K562 (cell line): ENCODE results near the gene ENG. TPM values are rescaled to one million over a fixed set of nuclear protein-coding genes. Genes with fewer than 3 reads are reported as not detected.

ENCODE experiments used
- DACH1 ChIP-seq: fragments of 450-650 bp; IDR thresholded peaks from 2 replicates; pipeline ENCODE4 v1.6.1; 2018; ENCODE audit not compliant: partially characterized antibody
- NFXL1 ChIP-seq: fragments of 450-650 bp; formaldehyde crosslinking; IDR thresholded peaks from 2 replicates; pipeline ENCODE4 v1.4.0; 2021; ENCODE audit warnings: mild to moderate bottlenecking
- POLR2G ChIP-seq: fragments of 200-400 bp; formaldehyde crosslinking; IDR thresholded peaks from 2 replicates; pipeline ENCODE4 v1.6.1; 2017; ENCODE audit warnings: low read depth, mild to moderate bottlenecking, antibody characterized with exemption, low read length, moderate library complexity
- SMARCB1 ChIP-seq: IDR thresholded peaks from 2 replicates; pipeline ENCODE4 v1.6.1; 2011; ENCODE audit warnings: improper control_type of control experiment, low read depth; ENCODE audit not compliant: insufficient read length
- TBP ChIP-seq: optimal IDR thresholded peaks from 2 replicates; pipeline ENCODE3; 2011; ENCODE audit warnings: low read depth, low read length, improper control_type of control experiment
- ZC3H4 ChIP-seq: sonication (generic); formaldehyde crosslinking; IDR thresholded peaks from 2 replicates; pipeline ENCODE4 v1.9.0; 2021; ENCODE audit warnings: missing genetic modification reagents, borderline replicate concordance
- ZFP30 ChIP-seq: fragments of 250-450 bp; sonication (Bioruptor Pico); IDR thresholded peaks from 2 replicates; pipeline ENCODE4 v1.8.0; 2022; ENCODE audit warnings: moderate library complexity, mild to moderate bottlenecking, inconsistent platforms, borderline replicate concordance
- ZNF124 ChIP-seq: sonication (generic); formaldehyde crosslinking; IDR thresholded peaks from 2 replicates; pipeline ENCODE4 v1.8.1; 2022; ENCODE audit warnings: missing genetic modification reagents
- ZNF76 ChIP-seq: fragments of 250-450 bp; sonication (Bioruptor Pico); IDR thresholded peaks from 2 replicates; pipeline ENCODE4 v1.4.0; 2020; ENCODE audit warnings: mild to moderate bottlenecking, moderate library complexity, borderline replicate concordance
- polyA plus RNA-seq, 8 experiments: library from polyadenylated mRNA; depleted of rRNA in 4 of 8; stranded (reverse) in 5 of 8; unstranded in 3 of 8; fragments of >200 nt; fragmentation: Nextera tagmentation in 2 of 8; fragmentation: Illumina TruSeq in 1 of 8; extraction: Ambion mirVana in 2 of 8; extraction: Trizol in 1 of 8; gene quantifications; 2 replicates each; pipeline versions ENCODE4 v1.2.1 to v1.2.3, GENCODE V29; 2011 to 2014; ENCODE audit warnings: inconsistent platforms in 1 of 8, missing spikeins in 1 of 8
- total RNA-seq, 7 experiments: library from RNA; depleted of rRNA in 6 of 7; stranded (reverse); fragments of >200 nt in 6 of 7; fragmentation: Illumina TruSeq in 2 of 7; extraction: Trizol in 2 of 7; gene quantifications; 2 replicates each; pipeline versions ENCODE4 v1.2.1 to v1.2.3, GENCODE V29; 2011 to 2021; ENCODE audit warnings: low replicate concordance in 1 of 7
- TF ChIP-seq, protein P1 (sequence below): fragments of 200-600 bp; sonication (generic); IDR thresholded peaks from one replicate; pipeline ENCODE4 v1.6.1; 2012; ENCODE audit warnings: mild to moderate bottlenecking, low read depth, low read length, inconsistent platforms
- TF ChIP-seq, protein P2 (sequence below), 2 experiments: IDR thresholded peaks; 2 replicates each; pipeline ENCODE4 v1.6.1; 2011; ENCODE audit warnings: borderline replicate concordance in 1 of 2, control low read depth in 1 of 2, low read depth in 1 of 2, low read length in 1 of 2, mild to moderate bottlenecking in 1 of 2, mixed read lengths in 1 of 2, moderate library complexity in 1 of 2; ENCODE audit not compliant: insufficient read depth in 1 of 2, insufficient read length in 1 of 2, poor library complexity in 1 of 2, severe bottlenecking in 1 of 2; ENCODE audit errors: extremely low read depth in 1 of 2
- TF ChIP-seq, protein P3 (sequence below): sonication (generic); formaldehyde crosslinking; IDR thresholded peaks from 2 replicates; pipeline ENCODE4 v1.8.1; 2023; ENCODE audit warnings: mild to moderate bottlenecking, missing genetic modification reagents

The ENG gene
- total and polyA plus RNA-seq, 9 of the 15 experiments (the other 6 are each of a cell fraction or from before 2014, with no cell fraction given), result 0.04 to 0.40 (median 0.14) TPM; not detected in 1

DNA sequence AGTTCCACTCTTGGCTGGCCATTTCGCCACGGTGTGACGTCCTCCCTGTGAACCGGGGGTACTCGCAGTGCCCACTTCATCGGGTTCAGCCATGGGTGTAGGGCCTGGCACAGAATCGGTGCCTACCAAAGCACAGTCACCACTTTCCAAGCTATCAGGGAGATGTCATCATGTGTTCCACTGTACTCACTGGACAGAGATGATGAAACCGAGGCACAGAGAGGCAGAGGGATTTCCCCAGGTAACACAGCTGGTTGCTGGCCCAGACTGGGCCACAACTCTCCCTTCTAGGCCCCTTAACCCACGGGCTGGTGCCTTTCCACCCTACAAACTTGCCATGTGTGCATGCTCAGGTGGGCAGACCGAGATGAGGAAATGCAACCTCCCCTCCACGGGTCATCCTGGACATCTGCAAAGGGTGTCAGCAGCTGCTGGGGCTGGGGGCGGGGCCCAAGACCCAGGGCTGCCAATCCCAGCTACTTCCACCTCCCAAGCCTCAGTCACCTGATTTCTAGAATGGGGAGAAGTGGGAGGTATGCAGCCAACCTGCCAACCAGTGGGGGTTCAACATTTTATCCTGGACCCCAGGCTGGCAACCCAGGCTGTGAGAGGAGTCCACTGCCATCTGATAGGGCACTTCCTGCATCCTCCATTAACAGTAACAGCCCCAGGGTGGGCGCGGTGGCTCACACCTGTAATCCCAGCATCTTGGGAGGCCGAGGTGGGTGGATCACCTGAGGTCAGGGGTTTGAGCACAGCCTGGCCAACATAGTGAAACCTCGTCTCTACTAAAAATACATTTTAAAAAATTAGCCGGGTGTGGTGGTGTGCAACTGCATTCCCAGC is 75.1 kb downstream of the ENG start (continued):
- TF ChIP-seq SMARCB1 (no peak), DACH1 (no peak), ZFP30 (CRISPR knock-in tag) (no peak), ZNF76 (CRISPR knock-in tag) (no peak), POLR2G (no peak), ZNF124 (no peak), TBP (no peak), ZC3H4 (no peak), NFXL1 (CRISPR knock-in tag) (no peak)
- TF ChIP-seq, protein P1, sequence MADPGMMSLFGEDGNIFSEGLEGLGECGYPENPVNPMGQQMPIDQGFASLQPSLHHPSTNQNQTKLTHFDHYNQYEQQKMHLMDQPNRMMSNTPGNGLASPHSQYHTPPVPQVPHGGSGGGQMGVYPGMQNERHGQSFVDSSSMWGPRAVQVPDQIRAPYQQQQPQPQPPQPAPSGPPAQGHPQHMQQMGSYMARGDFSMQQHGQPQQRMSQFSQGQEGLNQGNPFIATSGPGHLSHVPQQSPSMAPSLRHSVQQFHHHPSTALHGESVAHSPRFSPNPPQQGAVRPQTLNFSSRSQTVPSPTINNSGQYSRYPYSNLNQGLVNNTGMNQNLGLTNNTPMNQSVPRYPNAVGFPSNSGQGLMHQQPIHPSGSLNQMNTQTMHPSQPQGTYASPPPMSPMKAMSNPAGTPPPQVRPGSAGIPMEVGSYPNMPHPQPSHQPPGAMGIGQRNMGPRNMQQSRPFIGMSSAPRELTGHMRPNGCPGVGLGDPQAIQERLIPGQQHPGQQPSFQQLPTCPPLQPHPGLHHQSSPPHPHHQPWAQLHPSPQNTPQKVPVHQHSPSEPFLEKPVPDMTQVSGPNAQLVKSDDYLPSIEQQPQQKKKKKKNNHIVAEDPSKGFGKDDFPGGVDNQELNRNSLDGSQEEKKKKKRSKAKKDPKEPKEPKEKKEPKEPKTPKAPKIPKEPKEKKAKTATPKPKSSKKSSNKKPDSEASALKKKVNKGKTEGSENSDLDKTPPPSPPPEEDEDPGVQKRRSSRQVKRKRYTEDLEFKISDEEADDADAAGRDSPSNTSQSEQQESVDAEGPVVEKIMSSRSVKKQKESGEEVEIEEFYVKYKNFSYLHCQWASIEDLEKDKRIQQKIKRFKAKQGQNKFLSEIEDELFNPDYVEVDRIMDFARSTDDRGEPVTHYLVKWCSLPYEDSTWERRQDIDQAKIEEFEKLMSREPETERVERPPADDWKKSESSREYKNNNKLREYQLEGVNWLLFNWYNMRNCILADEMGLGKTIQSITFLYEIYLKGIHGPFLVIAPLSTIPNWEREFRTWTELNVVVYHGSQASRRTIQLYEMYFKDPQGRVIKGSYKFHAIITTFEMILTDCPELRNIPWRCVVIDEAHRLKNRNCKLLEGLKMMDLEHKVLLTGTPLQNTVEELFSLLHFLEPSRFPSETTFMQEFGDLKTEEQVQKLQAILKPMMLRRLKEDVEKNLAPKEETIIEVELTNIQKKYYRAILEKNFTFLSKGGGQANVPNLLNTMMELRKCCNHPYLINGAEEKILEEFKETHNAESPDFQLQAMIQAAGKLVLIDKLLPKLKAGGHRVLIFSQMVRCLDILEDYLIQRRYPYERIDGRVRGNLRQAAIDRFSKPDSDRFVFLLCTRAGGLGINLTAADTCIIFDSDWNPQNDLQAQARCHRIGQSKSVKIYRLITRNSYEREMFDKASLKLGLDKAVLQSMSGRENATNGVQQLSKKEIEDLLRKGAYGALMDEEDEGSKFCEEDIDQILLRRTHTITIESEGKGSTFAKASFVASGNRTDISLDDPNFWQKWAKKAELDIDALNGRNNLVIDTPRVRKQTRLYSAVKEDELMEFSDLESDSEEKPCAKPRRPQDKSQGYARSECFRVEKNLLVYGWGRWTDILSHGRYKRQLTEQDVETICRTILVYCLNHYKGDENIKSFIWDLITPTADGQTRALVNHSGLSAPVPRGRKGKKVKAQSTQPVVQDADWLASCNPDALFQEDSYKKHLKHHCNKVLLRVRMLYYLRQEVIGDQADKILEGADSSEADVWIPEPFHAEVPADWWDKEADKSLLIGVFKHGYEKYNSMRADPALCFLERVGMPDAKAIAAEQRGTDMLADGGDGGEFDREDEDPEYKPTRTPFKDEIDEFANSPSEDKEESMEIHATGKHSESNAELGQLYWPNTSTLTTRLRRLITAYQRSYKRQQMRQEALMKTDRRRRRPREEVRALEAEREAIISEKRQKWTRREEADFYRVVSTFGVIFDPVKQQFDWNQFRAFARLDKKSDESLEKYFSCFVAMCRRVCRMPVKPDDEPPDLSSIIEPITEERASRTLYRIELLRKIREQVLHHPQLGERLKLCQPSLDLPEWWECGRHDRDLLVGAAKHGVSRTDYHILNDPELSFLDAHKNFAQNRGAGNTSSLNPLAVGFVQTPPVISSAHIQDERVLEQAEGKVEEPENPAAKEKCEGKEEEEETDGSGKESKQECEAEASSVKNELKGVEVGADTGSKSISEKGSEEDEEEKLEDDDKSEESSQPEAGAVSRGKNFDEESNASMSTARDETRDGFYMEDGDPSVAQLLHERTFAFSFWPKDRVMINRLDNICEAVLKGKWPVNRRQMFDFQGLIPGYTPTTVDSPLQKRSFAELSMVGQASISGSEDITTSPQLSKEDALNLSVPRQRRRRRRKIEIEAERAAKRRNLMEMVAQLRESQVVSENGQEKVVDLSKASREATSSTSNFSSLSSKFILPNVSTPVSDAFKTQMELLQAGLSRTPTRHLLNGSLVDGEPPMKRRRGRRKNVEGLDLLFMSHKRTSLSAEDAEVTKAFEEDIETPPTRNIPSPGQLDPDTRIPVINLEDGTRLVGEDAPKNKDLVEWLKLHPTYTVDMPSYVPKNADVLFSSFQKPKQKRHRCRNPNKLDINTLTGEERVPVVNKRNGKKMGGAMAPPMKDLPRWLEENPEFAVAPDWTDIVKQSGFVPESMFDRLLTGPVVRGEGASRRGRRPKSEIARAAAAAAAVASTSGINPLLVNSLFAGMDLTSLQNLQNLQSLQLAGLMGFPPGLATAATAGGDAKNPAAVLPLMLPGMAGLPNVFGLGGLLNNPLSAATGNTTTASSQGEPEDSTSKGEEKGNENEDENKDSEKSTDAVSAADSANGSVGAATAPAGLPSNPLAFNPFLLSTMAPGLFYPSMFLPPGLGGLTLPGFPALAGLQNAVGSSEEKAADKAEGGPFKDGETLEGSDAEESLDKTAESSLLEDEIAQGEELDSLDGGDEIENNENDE, result no peak
- TF ChIP-seq, protein P2, sequence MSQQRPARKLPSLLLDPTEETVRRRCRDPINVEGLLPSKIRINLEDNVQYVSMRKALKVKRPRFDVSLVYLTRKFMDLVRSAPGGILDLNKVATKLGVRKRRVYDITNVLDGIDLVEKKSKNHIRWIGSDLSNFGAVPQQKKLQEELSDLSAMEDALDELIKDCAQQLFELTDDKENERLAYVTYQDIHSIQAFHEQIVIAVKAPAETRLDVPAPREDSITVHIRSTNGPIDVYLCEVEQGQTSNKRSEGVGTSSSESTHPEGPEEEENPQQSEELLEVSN (IDR thresholded peaks at IDR 0.05; ENCODE audit: borderline replicate concordance in 1 of 2, extremely low read depth in 1 of 2, insufficient read depth in 1 of 2, insufficient read length in 1 of 2, low read depth in 1 of 2, low read length in 1 of 2, poor library complexity in 1 of 2, severe bottlenecking in 1 of 2), result no peak
- TF ChIP-seq, protein P3, sequence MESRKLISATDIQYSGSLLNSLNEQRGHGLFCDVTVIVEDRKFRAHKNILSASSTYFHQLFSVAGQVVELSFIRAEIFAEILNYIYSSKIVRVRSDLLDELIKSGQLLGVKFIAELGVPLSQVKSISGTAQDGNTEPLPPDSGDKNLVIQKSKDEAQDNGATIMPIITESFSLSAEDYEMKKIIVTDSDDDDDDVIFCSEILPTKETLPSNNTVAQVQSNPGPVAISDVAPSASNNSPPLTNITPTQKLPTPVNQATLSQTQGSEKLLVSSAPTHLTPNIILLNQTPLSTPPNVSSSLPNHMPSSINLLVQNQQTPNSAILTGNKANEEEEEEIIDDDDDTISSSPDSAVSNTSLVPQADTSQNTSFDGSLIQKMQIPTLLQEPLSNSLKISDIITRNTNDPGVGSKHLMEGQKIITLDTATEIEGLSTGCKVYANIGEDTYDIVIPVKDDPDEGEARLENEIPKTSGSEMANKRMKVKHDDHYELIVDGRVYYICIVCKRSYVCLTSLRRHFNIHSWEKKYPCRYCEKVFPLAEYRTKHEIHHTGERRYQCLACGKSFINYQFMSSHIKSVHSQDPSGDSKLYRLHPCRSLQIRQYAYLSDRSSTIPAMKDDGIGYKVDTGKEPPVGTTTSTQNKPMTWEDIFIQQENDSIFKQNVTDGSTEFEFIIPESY (CRISPR knock-in tag), result no peak
